Measurements from ENCODE around the gene EPG5. TPM values are rescaled to one million over a fixed set of nuclear protein-coding genes. Genes with fewer than 3 reads are reported as not detected.

The EPG5 gene
- total RNA-seq, 1 experiment from 2014 or later: 12.9 TPM

DNA sequence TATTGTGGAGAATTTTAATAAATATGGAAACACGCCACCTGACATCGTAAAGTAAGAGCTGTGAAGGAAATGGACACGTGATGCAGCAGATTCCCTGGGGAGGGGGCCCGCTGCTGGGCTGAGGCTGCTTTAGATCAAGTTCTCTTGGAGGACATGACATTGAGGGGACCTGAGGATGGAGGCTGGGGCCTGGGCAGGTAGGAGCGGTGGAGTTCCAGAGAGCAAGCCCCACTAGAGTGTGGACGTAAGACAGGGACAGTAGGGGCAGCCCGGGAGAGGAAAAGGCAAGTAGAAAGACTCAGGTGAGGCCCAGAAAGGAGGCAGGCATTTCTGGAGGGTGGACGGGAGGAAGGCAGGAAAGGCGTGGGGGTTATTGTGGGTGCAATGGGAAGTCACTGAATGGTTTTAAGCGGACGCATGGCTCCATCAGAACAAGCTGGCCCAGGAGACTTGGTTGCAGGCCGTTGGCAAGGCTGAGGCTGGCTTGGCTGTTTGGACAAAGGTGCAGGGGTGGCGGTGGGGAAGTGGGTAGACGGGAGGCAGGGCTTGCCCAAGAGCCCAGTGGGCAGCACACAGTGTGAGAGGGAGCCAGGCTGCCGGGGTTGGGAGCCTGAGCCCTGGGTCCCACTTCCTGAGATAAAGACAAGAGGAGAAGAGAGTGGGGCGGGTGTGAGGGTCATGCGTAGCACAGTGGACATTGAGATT is 125.9 kb downstream of the EPG5 start:
- DNase-seq (ENCODE audit: low read depth, low spot score) (no peak), ATAC-seq (no peak)
- ChIA-PET CTCF (no interaction called here), POLR2A (no interaction called here)
- TF ChIP-seq TCF7L2 (IDR thresholded peaks at IDR 0.05; ENCODE audit: low read depth, low read length) (no peak), SIN3A (IDR thresholded peaks at IDR 0.05; ENCODE audit: borderline replicate concordance, insufficient read depth, low read depth, low read length) (no peak), POLR2AphosphoS5 (IDR thresholded peaks at IDR 0.05; ENCODE audit: low read depth, low read length) (no peak)
- TF ChIP-seq, protein P1, sequence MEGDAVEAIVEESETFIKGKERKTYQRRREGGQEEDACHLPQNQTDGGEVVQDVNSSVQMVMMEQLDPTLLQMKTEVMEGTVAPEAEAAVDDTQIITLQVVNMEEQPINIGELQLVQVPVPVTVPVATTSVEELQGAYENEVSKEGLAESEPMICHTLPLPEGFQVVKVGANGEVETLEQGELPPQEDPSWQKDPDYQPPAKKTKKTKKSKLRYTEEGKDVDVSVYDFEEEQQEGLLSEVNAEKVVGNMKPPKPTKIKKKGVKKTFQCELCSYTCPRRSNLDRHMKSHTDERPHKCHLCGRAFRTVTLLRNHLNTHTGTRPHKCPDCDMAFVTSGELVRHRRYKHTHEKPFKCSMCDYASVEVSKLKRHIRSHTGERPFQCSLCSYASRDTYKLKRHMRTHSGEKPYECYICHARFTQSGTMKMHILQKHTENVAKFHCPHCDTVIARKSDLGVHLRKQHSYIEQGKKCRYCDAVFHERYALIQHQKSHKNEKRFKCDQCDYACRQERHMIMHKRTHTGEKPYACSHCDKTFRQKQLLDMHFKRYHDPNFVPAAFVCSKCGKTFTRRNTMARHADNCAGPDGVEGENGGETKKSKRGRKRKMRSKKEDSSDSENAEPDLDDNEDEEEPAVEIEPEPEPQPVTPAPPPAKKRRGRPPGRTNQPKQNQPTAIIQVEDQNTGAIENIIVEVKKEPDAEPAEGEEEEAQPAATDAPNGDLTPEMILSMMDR (IDR thresholded peaks at IDR 0.05): no peak
- TF ChIP-seq, protein P2, sequence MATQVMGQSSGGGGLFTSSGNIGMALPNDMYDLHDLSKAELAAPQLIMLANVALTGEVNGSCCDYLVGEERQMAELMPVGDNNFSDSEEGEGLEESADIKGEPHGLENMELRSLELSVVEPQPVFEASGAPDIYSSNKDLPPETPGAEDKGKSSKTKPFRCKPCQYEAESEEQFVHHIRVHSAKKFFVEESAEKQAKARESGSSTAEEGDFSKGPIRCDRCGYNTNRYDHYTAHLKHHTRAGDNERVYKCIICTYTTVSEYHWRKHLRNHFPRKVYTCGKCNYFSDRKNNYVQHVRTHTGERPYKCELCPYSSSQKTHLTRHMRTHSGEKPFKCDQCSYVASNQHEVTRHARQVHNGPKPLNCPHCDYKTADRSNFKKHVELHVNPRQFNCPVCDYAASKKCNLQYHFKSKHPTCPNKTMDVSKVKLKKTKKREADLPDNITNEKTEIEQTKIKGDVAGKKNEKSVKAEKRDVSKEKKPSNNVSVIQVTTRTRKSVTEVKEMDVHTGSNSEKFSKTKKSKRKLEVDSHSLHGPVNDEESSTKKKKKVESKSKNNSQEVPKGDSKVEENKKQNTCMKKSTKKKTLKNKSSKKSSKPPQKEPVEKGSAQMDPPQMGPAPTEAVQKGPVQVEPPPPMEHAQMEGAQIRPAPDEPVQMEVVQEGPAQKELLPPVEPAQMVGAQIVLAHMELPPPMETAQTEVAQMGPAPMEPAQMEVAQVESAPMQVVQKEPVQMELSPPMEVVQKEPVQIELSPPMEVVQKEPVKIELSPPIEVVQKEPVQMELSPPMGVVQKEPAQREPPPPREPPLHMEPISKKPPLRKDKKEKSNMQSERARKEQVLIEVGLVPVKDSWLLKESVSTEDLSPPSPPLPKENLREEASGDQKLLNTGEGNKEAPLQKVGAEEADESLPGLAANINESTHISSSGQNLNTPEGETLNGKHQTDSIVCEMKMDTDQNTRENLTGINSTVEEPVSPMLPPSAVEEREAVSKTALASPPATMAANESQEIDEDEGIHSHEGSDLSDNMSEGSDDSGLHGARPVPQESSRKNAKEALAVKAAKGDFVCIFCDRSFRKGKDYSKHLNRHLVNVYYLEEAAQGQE (IDR thresholded peaks at IDR 0.05; ENCODE audit: insufficient read depth in 1 of 2, low read depth in 2 of 2, low read length in 1 of 2): no peak
- H3K9me3 ChIP-seq (ENCODE audit: control insufficient read depth, insufficient read depth, low read depth, low read length): no peaks in the 10 kb centered on the region
- no peaks in the 10 kb centered on the region for H3K36me3 ChIP-seq (ENCODE audit: control insufficient read depth, insufficient read depth, low read length)
- no peak overlapping the region; the same call in 1 of the 2 replicates for H3K27ac ChIP-seq (ENCODE audit: low read length)
- in situ Hi-C loops (cut with HindIII; ENCODE audit: low pct_unique_long_range_greater_than_20kb, low sequenced_read_pairs) (no loop called here), intact Hi-C loops (cut with micrococcal nuclease; ENCODE audit: unreplicated experiment) (no loop called here)
- H3K4me3 ChIP-seq (ENCODE audit: low read depth in 2 of 2, low read length in 2 of 2): no peak overlapping the region
- no peaks in the 10 kb centered on the region for H3K27me3 ChIP-seq (ENCODE audit: control insufficient read depth, insufficient read depth, low read length)
- BruUV-seq (replicated peaks): no TSS peak
- H3K4me1 ChIP-seq (ENCODE audit: control insufficient read depth, insufficient read depth, low read length): peaks cover 3% of the 10 kb centered on the region; the same call in 1 of the 2 replicates

DNA sequence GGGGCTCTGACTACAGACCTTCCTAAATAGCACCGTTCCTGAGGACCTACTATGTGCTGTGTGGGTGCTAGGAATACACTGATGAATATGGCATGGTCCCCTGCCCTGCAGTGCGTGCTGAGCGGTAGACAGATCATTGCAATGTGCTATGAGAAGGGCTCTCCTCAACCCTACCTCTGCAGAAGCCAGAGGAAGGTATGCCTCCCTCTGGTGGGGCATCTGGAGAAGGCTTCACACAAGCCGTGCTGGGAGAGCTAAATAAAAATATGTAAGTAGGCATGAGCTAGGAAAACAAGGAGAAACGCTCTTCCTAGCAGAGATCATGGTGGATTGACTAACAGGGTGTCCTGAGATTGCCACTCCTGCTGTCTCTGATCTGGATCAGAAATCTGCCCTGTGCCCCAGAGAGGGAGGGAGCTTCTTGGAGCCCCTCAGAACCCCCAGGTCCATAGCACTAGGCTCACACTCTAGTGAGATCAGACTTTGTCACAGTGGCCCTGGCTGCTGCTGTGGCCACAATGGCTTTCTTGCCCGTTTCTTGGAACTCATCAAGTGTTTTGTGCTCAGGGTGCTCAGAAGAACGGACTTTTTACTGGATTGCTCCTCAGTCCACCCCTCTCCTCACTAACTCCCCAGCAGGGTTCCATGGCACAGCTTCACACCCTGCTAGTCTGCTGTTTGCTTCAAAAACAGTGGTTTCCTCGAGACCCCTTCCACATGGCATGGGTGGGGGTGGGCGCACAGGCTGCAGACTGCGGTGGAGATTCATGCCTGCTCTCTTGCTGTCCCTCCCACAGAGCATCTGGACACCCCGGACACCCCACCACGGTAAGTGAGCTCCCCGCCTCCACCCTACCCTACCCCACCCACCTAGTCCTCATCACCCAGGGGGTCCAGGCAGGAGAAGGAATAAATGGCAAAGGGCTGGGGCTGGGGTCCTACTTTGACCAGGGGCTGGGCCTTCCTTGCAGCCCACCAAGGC is 127.4 kb downstream of the EPG5 start:
- no TSS peak for BruUV-seq (replicated peaks)
- H3K36me3 ChIP-seq (ENCODE audit: control insufficient read depth, insufficient read depth, low read length): no peaks in the 10 kb centered on the region
- H3K27ac ChIP-seq (ENCODE audit: low read length): peak overlapping the region; percentile 23; the same call in 1 of the 2 replicates
- peak; percentile 85 for ATAC-seq
- no peaks in the 10 kb centered on the region for H3K9me3 ChIP-seq (ENCODE audit: control insufficient read depth, insufficient read depth, low read depth, low read length)
- H3K27me3 ChIP-seq (ENCODE audit: control insufficient read depth, insufficient read depth, low read length): no peaks in the 10 kb centered on the region
- no peak for DNase-seq (ENCODE audit: low read depth, low spot score)
- in situ Hi-C loops (cut with HindIII; ENCODE audit: low pct_unique_long_range_greater_than_20kb, low sequenced_read_pairs): no loop called here
- peaks cover 3% of the 10 kb centered on the region; the same call in 1 of the 2 replicates for H3K4me1 ChIP-seq (ENCODE audit: control insufficient read depth, insufficient read depth, low read length)
- no peak for TF ChIP-seq SIN3A (IDR thresholded peaks at IDR 0.05; ENCODE audit: borderline replicate concordance, insufficient read depth, low read depth, low read length)
- TF ChIP-seq, protein P1 (IDR thresholded peaks at IDR 0.05): peak; percentile 57; the same call in 1 of the 2 replicates
- TF ChIP-seq, protein P2 (IDR thresholded peaks at IDR 0.05; ENCODE audit: insufficient read depth in 1 of 2, low read depth in 2 of 2, low read length in 1 of 2): no peak
- no peak for TF ChIP-seq POLR2AphosphoS5 (IDR thresholded peaks at IDR 0.05; ENCODE audit: low read depth, low read length)
- TF ChIP-seq TCF7L2 (IDR thresholded peaks at IDR 0.05; ENCODE audit: low read depth, low read length): no peak
- no peak overlapping the region for H3K4me3 ChIP-seq (ENCODE audit: low read depth in 2 of 2, low read length in 2 of 2)
- POLR2A ChIA-PET: no interaction called here
- CTCF ChIA-PET: interaction anchor here (0.8 to 1.0 kb wide), 3 partner anchors 117 to 175 kb away, joined by 3 to 12 read pairs (median 5); partner anchors contain the start of gene SLC14A1
- intact Hi-C loops (cut with micrococcal nuclease; ENCODE audit: unreplicated experiment): loop anchor here (2.0 to 5.0 kb wide), 2 partner anchors 117 to 149 kb away; partner anchors contain the start of gene SLC14A1

Data from Panc1 (cell line).